Measurements from ENCODE around the gene TAF8.

TAF8 gene

DNA sequence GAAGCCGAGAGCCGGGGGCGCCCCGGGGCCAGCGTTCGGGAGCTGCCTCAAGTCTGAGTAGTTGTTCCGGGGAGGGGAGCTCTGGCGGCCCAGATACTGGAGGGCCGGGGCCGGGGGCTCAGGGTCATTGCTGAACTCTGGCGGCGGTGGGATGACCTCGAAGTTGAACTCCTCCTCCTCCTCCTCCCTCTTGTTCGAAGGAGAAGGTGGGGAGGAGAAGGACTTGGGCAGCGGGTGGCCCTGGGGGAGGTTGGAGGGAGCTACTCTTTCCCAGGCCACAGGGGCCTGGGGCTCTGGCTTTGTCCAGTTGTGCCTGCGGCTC is 54.4 kb downstream of the TAF8 start:
- no peak for TF ChIP-seq CTCF (IDR thresholded peaks at IDR 0.05; ENCODE audit: low read length)
- no peak for TF ChIP-seq EZH2 (IDR thresholded peaks at IDR 0.05; ENCODE audit: borderline replicate concordance, low read length)
- Histone ChIP-seq H3K4me3 (ENCODE audit: low read depth, low read length, poor library complexity, severe bottlenecking) (peak overlapping the region; percentile 62), H4K20me1 (ENCODE audit: insufficient read depth, low read length) (no peaks in the 10 kb centered on the region), H3K36me3 (ENCODE audit: insufficient read depth, low read length) (no peaks in the 10 kb centered on the region), H3K9ac (ENCODE audit: low read length) (peak overlapping the region; percentile 63), H3K27me3 (ENCODE audit: insufficient read depth, low read length) (peaks cover 10% of the 10 kb centered on the region; the same call in 1 of the 2 replicates), H3K9me3 (ENCODE audit: low read length) (no peaks in the 10 kb centered on the region), H3K4me2 (ENCODE audit: low read length) (peak overlapping the region; percentile 84), H3K27ac (ENCODE audit: low read depth, low read length, poor library complexity, severe bottlenecking) (no peak overlapping the region), H3K4me1 (ENCODE audit: insufficient read depth, low read length, severe bottlenecking) (peaks cover 15% of the 10 kb centered on the region), H3K9me2 (ENCODE audit: low read depth, low read length) (no peaks in the 10 kb centered on the region), H2AFZ (ENCODE audit: low read length) (no peak overlapping the region), H3F3A (ENCODE audit: insufficient read depth, low read length) (no peaks in the 10 kb centered on the region), H3K79me2 (ENCODE audit: insufficient read depth, low read length) (no peaks in the 10 kb centered on the region)

DNA sequence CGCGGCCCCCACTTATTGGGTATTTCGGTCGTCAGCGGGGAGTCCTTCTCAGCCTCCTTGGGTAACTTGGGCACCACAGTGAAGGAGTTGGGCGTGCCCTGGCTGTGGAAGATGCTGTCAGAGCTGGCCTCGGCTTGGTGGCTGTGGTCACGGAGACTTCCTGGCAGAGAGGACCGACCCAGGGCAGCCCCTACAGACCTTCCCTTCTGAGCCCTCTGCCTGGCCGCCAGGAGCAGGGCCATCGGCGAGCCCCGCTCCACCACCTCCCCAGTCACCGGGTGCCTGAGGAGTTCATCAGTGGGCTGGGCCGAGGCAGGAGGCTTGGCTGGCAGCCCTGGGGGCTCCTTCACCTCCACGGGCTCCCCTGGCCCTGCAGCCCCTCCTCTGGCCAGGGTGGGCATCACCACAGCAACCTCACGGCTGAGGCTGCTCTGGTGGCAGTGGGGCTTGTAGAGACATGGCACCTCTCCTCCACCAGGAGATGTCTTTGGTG is 54.9 kb downstream of the TAF8 start:
- Histone ChIP-seq H3K9ac (ENCODE audit: low read length) (no peak overlapping the region), H2AFZ (ENCODE audit: low read length) (no peak overlapping the region), H3K79me2 (ENCODE audit: insufficient read depth, low read length) (no peaks in the 10 kb centered on the region), H3K27me3 (ENCODE audit: insufficient read depth, low read length) (peaks cover 10% of the 10 kb centered on the region; the same call in 1 of the 2 replicates), H3K36me3 (ENCODE audit: insufficient read depth, low read length) (no peaks in the 10 kb centered on the region), H3K9me2 (ENCODE audit: low read depth, low read length) (no peaks in the 10 kb centered on the region), H3K4me2 (ENCODE audit: low read length) (peak overlapping the region; percentile 84), H3K4me3 (ENCODE audit: low read depth, low read length, poor library complexity, severe bottlenecking) (peak overlapping the region; percentile 62), H3K4me1 (ENCODE audit: insufficient read depth, low read length, severe bottlenecking) (peaks cover 15% of the 10 kb centered on the region), H3K9me3 (ENCODE audit: low read length) (no peaks in the 10 kb centered on the region), H3F3A (ENCODE audit: insufficient read depth, low read length) (no peaks in the 10 kb centered on the region), H3K27ac (ENCODE audit: low read depth, low read length, poor library complexity, severe bottlenecking) (no peak overlapping the region), H4K20me1 (ENCODE audit: insufficient read depth, low read length) (no peaks in the 10 kb centered on the region)
- TF ChIP-seq CTCF (IDR thresholded peaks at IDR 0.05; ENCODE audit: low read length) (peak; percentile 15; the same call in 1 of the 2 replicates), EZH2 (IDR thresholded peaks at IDR 0.05; ENCODE audit: borderline replicate concordance, low read length) (no peak)

DNA sequence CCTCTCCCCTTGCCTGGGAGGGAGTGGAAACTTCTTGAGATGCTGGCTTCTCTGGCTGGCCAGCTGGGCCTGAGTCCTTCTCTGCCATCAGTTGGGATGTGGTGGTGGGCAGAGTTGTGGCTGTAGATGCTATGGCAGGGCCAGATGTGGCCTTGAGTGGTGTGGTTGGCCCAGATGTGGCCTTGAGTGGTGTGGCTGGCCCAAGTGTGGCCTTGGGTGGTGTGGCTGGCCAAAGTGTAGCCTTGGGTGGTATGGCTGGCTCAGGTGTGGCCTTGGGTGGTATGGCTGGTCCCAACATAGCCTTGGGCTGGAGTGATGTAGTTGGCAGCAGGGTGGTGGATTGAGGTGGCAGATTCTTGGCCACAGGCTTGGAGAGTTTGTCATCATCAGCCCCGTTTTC is 55.4 kb downstream of the TAF8 start:
- Histone ChIP-seq H3K9ac (ENCODE audit: low read length) (no peak overlapping the region), H3K36me3 (ENCODE audit: insufficient read depth, low read length) (no peaks in the 10 kb centered on the region), H3K4me2 (ENCODE audit: low read length) (no peak overlapping the region), H3K4me3 (ENCODE audit: low read depth, low read length, poor library complexity, severe bottlenecking) (no peak overlapping the region), H3K27ac (ENCODE audit: low read depth, low read length, poor library complexity, severe bottlenecking) (no peak overlapping the region), H2AFZ (ENCODE audit: low read length) (no peak overlapping the region), H3K9me3 (ENCODE audit: low read length) (no peaks in the 10 kb centered on the region), H4K20me1 (ENCODE audit: insufficient read depth, low read length) (no peaks in the 10 kb centered on the region), H3K9me2 (ENCODE audit: low read depth, low read length) (no peaks in the 10 kb centered on the region), H3K27me3 (ENCODE audit: insufficient read depth, low read length) (peaks cover 10% of the 10 kb centered on the region; the same call in 1 of the 2 replicates), H3K4me1 (ENCODE audit: insufficient read depth, low read length, severe bottlenecking) (peaks cover 15% of the 10 kb centered on the region), H3F3A (ENCODE audit: insufficient read depth, low read length) (no peaks in the 10 kb centered on the region), H3K79me2 (ENCODE audit: insufficient read depth, low read length) (no peaks in the 10 kb centered on the region)
- TF ChIP-seq EZH2 (IDR thresholded peaks at IDR 0.05; ENCODE audit: borderline replicate concordance, low read length) (no peak), CTCF (IDR thresholded peaks at IDR 0.05; ENCODE audit: low read length) (no peak)

Data from OCI-LY1 (cell line).